NCI-H69 (cell line): ENCODE data around the gene C1QTNF6.
A peak's percentile ranks its signal among the peaks of the same experiment; 100 is the strongest.

Experiments used
- DNase-seq: peaks from one replicate; lab custom pipeline; 2025; lab: John Stamatoyannopoulos, UW

The C1QTNF6 gene

DNA sequence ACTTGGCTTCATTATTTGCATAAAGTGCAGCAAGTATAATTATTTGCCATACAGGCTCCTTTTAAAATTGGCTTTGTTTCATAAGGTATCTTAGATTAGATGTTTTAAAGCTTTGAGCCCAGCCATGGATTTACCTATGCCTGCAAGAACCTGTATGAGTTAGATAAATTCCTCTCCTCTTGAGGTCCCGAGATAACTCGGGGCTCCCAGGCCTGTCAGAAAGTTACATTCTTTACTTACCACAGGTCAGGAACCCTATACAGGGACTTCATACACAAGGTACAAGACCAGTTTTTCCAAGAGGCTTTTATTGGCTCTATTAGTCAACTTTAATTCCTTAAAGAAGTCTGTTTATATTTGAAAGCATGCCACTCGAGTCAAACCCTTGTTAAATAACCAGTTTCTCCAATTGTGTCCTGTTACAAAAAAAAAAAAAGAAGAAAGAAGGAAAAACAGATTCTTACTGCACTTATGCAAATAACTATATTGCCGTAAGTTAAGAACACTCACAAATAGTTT, 2.3 kb upstream of the C1QTNF6 start:
- no peak for DNase-seq

DNA sequence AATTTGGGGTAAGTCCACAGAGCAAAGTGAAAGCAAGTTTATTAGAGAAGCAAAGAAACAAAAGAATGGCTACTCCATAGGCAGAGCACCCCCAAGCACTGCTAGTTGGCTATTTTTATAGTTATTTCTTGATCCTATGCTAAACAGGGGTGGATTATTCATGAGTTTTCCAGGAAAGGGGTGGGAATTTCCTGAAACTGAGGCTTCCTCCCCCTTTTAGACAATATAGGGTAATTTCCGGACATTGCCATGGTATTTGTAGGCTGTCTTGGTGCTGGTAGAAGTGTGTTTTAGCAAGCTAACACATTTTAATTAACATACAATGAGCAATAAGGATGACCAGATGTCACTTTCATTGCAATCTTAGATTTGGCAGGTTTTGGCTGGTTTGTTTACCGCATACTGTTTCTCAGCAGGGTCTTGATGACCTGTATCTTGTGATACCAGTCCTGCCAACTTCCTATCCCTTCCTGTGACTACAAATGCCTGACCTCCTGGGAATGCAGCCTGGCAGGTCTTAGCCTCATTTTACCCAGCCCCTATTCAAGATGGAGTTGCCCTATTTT, 937 bp upstream of the C1QTNF6 start:
- DNase-seq: peak; percentile 21

DNA sequence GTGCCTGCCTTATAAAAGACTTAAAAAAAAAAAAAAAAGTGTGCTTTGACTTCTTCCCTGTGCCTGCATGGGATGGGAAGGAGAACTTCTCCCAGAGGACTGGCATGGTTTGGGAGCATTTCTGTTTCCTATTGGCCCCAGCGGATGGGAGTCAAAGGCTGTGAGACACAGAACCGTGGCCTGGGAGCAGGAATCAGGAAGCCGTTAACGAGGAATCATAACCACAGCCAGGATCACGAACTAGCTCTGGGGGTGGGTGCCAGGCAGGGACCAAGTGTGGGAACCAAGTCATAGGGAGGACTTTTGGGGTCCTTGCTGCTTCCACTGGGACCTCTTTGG, 526 bp downstream of the C1QTNF6 start:
- no peak for DNase-seq

DNA sequence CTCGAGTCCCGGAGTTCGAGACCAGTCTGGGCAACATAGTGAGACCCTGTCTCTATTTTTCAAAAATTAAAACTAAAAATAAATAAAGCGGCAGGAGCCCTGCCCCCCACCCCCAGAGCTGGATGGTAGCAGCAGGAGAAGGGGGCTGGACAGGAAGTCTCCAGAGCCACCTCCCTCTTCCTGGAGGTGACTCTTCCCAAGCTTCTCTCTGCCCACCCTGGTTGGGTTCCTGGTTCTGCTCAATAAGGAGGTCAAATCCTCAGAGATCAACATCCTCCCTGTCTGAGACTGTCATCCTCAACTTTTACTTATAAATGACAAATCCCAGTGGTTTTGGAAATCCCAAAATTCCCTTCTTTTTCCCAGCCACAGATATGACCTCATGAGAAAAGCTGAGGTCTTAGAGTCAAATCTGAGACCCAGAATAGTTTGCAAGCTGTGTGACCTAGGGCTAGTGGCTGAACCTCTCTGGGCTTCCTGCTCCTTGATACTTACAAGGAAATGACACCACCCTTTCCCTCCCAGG, 987 bp downstream of the C1QTNF6 start:
- no peak for DNase-seq

DNA sequence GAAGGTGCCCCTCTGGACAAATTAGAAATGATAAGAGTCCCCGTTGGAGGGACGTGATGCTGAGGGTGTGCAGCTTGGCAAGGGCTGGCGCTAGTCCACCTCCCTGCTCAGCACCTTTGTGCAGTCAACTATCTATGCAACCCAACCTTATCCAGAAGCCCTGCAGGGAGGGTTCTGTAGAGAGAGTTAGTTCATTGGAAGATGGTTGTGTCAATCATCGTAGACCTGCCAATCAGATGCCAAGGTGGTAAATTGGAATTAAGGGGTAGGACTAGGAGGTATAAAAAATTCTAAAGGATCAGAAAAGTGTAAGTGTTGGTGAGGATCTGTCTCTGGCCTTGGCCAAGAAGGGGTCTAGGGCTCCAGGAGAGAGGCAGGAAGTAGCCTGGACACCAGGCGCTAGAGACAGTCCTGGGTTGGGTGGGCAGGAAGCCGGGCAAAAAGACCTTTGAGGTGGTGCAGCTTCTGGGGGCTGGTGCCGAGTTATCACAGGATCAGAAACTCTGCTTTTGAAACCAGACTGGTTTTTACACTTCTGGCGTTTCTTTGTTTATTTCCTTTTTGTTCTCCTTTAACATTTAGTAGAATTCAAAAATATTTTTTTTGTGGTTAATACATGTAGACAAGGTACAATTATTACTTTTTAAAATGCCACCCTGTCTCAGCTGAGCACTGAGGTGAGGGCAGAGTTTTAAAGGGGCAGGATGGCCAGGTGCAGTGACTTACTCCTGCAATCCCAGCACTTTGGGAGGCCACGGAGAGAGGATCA, 1.6 kb downstream of the C1QTNF6 start:
- no peak for DNase-seq

DNA sequence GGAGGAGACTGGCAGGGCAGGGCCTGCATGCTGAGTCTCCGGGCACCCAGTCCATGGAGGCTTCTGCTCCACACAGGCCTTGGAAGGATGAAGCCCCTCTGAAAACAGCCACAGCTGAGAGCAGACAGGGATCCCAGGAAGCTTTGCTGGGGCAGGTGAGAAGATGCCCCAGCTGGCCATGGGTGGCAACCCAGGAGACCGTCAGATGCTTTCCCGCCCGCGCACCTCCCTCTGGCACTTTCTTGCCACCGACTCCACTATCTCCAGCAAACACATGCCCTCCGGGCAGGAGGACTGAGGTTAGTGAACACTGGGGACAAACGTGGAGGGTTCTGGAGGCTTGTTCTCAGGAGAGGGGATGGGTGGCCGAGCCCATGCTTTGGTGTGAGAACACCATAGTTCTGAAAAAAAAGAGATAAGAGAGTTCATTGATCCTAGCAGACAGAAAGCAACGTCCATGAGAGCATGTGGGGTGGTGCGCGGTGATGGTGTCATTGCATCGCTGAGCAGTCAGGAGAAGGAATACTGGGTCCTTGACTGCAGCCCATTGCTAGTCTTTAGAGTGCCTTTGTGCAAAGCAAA, 2.3 kb downstream of the C1QTNF6 start:
- no peak for DNase-seq

DNA sequence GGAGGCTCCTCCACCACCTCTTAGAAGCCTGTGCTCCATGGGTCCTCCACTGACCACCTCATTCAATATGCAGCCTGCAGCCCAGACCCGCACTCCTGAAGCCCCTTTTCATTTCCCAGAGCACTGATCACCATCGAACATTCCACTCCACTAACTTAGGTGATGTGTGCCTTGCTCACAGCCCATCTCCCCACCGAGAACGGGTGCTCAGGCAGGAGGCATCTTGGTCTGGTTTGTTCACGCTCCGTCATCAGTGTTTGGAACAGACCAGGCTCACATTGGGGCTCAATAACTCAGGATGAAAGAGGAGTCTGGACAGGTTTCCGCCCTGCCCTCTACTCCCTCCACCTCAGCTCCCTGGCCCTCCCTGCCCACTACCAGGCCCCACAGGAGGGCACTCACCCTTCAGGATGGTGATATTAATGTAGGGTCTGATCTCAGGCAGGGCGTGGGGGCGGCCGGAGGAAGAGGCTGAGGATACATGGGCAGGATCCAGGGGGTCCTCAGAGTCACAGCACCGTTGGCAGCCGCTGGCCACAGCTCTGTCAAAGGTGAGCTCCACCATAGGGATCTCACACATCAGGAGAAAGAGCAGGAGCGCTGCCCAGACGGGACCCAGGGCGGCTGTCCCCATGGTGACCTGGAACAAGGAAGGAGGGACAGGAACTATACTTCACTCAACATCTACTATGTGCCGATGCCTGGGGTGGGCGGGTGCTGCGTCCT, 3.1 kb downstream of the C1QTNF6 start:
- DNase-seq: no peak

DNA sequence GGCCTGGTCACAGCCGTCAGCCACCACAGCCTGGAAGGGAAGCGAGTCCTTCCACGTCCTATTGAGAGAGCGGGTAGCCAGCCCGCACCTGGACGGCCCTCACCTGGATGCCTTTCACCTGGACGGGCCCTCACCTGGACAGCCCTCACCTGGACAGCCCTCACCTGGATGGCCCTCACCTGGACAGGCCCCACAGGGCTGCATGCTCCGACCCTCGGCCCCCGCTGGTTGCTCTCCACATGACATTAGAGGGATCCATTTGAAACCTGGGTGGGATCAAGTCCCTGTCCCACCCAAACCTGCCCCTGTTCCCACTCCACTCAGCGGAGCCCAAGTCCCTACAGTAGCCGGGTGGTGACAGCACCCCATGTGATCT, 3.7 kb downstream of the C1QTNF6 start:
- DNase-seq: no peak

DNA sequence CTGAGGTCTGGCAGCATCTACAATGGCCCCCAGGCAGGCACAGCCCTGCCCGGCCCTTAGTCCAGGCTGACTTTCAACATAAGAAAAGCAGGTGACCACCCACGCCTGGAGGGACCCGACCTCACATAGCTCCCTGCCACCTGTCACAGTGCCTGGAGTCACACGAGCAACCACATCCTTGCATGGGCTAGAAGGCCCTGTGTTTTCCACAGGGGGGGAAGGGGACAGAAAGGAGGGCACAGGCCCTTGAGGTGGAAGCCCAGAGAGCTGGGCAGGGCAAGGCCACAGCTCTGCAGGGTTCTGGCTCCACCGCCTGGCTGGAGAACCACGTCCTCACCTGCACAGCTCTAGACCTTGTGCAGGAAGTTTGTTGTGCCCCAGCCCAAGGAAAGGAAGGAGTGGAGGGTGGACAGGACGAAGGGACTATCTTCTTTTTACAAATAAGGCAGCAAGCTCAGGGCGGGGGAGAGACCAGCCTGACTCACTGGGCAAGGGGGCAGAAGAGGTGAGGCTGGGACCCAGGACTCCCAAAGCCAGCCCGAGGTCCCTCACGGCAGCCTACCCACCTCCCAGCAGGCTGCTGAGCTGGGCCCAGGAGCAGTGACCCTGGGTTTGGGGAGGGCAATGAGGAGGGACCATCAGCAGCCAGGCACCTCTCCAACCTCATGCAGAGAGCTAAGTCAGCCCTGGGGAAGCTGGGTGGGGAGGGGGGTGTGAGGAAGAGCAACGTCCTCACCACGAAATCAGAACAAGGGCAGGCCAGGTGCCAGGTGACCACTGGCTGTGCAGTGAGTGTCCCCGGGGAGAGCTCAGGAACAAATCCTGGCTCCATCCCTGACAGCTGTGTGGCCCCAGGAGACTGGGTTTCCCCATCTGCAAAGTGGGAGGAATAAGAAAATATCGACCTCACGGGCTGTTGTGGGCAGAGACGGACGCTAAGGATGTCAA, 4.3 kb downstream of the C1QTNF6 start:
- no peak for DNase-seq

DNA sequence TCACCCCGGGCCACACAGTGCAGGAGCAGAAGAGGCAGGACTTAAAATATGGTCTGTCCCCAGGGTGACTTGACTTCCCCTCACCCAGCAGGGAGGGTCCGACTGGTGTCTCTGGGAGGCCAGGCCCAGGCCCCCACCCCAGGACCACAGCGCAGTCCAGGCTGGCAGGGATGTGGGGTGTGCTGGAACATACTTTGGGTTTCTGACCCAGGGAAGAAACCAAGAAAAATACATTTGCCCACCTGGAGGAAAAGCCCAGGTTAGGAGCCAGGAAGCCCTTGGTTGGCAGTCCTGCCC, 5.2 kb downstream of the C1QTNF6 start:
- no peak for DNase-seq

DNA sequence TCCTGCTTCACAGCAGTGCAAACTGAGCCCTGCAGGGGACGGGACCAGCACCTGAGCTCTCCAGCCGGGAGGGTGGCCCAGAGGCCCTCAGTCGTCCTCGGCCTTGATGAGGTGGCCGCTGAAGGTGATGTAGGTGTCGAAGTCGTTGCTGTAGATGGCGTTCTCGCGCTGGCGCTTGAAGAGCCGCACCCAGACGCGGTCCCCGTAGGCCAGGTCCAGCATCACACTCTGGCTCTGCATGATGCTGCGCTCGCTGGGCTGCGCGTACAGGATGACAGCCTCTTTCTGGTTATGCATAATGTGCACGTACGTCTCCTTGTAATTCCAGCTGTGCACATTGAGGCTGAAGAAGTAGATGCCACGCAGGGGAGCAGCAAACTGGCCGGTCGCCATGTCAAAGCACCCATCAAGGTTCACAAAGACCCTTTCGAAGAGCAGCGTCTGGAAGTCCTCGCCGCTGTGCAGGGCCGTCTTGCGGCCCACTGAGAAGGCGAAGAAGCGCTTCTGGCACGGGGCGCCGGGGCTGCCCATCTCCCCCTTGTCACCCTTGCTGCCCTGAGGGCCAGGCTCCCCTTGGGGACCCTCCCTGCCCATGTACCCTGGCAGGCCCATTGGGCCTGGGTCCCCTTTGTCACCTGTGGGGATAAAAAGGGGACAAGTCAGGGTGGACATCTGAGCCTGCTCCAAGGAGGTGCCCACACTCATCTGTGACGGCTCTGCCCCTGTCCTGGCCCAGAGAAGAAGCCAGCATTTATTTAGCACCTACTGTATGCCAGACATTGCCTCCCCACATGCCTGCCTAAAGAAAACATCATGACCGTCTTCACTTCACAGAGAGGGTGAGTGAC, 5.7 kb downstream of the C1QTNF6 start:
- DNase-seq: no peak

DNA sequence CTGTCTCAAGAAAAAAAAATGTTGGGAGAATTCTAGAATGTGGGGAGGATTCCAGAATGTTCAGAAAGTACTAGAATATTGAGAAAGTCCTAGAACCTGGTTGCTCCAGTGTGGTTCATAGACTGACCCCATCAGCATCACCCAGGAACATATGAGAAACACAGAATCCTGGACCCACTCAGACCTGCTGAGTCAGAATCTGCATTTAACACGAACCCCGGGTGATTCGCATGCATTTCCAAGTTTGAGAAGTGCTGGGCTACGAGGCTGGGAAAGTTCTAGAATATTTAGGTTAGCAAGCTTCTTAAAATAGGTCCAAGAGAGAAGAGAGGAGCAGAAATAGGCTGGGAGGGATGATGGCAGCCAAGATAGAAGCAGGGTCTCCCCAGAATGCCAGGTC, 6.4 kb downstream of the C1QTNF6 start:
- DNase-seq: no peak

DNA sequence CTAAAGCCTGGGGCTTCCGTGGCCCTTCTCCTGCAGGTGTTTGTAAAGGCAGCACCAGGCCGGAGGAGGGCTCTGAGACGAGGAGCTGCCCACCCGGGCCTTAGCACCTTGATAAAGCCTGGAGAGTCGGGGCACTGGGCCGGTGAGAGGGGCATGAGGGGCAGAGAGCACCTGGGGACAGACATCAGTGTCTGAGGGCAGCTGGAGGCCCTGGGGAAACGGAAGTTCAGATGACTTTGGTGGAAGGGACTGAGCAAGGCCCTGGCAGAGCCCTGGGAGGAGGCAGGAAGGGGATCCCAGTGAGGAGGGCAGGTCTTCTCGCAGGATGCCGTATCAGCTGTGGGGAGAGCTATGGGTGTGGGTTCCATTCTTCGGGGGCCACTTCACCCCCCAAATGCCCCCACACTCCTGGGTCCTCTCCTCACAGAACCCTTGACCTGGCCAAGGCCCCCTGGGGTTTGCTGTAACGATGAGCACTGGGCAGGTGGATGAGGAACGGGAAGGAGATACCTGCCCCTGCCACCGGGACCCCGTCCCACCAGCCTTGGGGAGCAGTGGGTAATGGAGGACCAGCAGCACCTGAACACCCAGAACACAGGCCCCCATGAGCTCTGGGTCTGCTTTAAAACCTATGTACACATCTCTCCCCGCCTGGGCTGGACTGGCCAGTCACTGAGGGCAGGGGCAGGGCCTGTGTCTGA, 7.4 kb downstream of the C1QTNF6 start:
- no peak for DNase-seq

DNA sequence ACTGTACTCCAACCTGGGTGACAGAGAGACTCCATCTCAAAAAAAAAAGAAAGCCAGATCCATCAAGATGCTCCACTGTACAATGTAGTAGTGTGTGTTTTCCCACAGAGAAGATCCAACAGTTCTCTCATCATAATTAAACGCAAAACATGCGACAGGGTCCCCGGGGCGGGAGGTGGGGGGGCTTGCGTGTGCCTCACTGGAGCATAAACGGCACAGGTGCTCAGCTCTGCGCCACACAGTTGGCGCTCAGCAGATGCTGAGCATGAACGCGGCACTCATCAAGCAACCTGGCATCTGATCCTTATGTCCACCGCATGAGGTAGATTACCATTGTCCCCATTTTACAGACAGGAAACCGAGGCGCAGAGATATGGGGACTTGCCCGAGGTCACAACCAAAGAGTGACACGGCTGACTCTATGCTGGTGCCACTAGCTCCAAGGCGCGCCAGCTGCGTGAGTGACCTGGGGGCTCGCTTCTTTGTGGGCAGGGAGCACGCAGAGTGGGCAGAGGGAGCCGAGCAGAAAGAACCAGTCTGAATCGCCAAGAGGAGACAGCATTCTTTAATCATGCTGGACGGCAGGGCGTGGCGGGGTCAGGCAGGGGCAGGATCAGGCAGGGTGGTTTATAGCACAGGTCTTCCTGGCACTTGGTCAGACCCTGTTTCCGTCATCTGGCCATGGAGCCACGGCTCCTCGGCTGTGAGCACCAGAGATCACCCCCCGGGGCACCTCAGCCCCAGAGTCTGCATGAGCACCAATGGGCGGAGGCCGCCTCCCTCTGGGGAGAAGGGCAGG, 8.2 kb downstream of the C1QTNF6 start:
- DNase-seq: no peak

DNA sequence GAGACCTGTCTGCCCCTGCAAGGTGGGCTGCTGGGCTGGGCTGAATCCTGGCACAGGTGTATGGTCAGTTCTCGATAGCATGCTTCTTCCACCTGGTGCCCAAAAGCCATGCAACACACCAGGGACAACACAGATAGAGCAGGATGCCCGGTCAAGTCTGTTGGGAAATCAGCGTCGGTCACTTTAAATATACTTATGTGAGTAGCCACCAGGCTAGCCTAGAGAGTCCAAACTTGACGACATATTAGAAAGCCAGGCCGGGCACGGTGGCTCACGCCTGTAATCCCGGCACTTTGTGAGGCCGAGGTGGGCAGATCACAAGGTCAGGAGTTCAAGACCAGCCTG, 8.9 kb downstream of the C1QTNF6 start:
- DNase-seq: no peak

DNA sequence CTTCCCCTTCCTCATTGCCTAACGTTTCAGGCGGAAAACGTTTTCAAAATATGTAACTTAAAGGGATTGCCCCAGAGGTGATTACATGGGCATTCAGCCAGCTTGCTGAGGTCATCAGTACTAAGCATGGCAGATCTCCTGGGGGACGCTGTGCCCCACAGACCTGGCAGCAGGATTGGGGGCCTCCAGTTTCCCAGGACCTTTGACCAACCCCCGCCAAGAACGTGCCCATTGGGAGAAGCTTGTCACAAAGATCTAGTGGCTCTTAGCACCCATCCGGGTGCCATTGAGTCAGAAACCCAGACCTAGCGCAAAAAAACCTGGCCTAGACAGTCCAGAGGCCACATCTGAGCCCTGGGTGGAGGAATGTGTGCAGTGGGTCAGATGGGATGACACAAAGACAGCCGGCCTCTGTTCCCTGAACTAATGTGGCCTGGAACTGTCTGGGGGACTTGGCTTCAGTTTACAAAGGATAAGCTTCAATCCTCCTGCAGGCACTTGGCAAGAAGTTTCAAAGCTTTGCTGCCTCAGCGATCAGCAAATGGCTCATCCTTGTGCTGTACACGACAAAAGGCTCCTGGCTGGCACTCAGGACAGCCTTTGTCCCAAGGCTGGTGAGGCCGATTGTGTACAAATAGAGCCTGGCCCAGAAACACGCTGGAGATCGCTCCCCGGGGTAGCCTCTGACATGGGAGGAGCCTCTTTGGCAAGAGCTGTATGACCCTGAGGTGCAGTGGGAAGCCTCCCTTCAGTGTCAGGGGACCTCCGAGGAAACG, 9.5 kb downstream of the C1QTNF6 start:
- DNase-seq: no peak

DNA sequence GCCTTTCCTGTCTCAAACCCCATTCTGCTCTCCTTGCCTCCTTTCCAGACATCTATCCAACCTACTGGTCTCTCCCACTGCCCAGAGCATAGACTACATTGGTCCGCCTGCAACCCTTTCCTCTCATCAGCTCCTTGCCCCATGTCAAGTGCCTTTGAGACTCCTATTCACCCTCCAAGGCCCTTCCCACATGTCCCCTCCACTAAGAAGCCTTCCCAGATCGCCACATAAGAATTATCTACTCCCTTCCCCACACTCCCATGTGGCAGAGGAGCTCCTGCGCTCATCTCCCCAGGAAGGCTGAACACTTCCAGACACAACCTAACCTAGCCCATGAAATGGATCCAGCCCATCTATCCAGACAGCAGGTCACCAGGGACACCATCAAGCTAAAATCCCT, 10.3 kb downstream of the C1QTNF6 start:
- no peak for DNase-seq

DNA sequence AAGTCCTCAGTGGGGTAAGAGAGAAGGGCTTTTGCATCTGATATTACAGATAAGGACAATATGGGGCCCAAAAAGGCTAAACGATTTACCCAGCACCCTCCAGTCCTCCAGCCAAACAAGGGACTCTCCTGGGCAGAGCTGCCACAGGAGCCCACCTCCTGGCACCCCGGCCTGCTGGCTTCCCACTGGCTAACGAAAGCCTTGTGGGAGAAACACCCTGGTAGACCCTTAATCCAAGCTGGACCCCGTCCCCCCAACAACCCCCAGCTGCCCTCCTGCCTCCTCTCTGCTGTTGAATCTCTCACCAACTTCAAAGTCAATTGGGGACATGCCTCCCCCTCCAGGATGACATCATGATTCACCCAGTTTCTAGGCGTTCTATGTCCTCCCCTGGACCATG, 10.8 kb downstream of the C1QTNF6 start:
- no peak for DNase-seq
